Neural progenitor cell (in vitro differentiated cells): ENCODE data around the gene SYNDIG1. TPM values are rescaled to one million over a fixed set of nuclear protein-coding genes. Genes with fewer than 3 reads are reported as not detected.

Experiments
- DNase-seq: peaks from one replicate; pipeline ENCODE4 v3.0.0-alpha.2; 2016; ENCODE audit warnings: low spot score
- H2AFZ ChIP-seq: fragments of 200-600 bp; sonication (generic); replicated peaks from 2 replicates; pipeline ENCODE4 v1.6.1; 2016; ENCODE audit warnings: antibody characterized with exemption
- H3F3A ChIP-seq: fragments of 200-600 bp; sonication (generic); 2 replicates; pipeline ENCODE4 v1.6.1; 2016; ENCODE audit warnings: antibody characterized with exemption, low read depth
- H3K27ac ChIP-seq: fragments of 200-600 bp; sonication (generic); 2 replicates; pipeline ENCODE4 v1.5.1; 2016; ENCODE audit warnings: mild to moderate bottlenecking
- H3K27me3 ChIP-seq: fragments of 200-600 bp; sonication (generic); 2 replicates; pipeline ENCODE4 v1.6.1; 2016; ENCODE audit warnings: mild to moderate bottlenecking, moderate library complexity
- H3K36me3 ChIP-seq: fragments of 200-600 bp; sonication (generic); 2 replicates; pipeline ENCODE4 v1.5.1; 2016
- H3K4me1 ChIP-seq: fragments of 200-600 bp; sonication (generic); 2 replicates; pipeline ENCODE4 v1.6.1; 2016; ENCODE audit warnings: mixed run types
- H3K4me2 ChIP-seq: fragments of 200-600 bp; sonication (generic); 2 replicates; pipeline ENCODE4 v1.6.1; 2016
- H3K4me3 ChIP-seq: fragments of 200-600 bp; sonication (generic); 2 replicates; pipeline ENCODE4 v1.5.1; 2016
- H3K79me2 ChIP-seq: fragments of 200-600 bp; sonication (generic); 2 replicates; pipeline ENCODE4 v1.6.1; 2016; ENCODE audit warnings: low read depth
- H3K9ac ChIP-seq: fragments of 200-600 bp; sonication (generic); 2 replicates; pipeline ENCODE4 v1.6.1; 2016
- H3K9me3 ChIP-seq: fragments of 200-600 bp; sonication (generic); 2 replicates; pipeline ENCODE4 v1.5.1; 2016; ENCODE audit warnings: low read depth
- H4K20me1 ChIP-seq: fragments of 200-600 bp; sonication (generic); 2 replicates; pipeline ENCODE4 v1.6.1; 2016; ENCODE audit warnings: low read depth
- H3K27ac Mint-ChIP-seq: 3 replicates; pipeline ENCODE4 v1.8.0; 2021; ENCODE audit warnings: mixed read lengths
- H3K27me3 Mint-ChIP-seq: 2 replicates; pipeline ENCODE4 v1.8.0; 2022; ENCODE audit warnings: low read depth, mild to moderate bottlenecking, inconsistent platforms, moderate library complexity, mixed read lengths; ENCODE audit not compliant: insufficient read depth
- H3K36me3 Mint-ChIP-seq: 3 replicates; pipeline ENCODE4 v1.8.0; 2021; ENCODE audit warnings: mixed read lengths
- H3K4me1 Mint-ChIP-seq: 3 replicates; pipeline ENCODE4 v1.8.0; 2021; ENCODE audit warnings: mixed read lengths
- H3K4me3 Mint-ChIP-seq: 3 replicates; pipeline ENCODE4 v1.8.0; 2021; ENCODE audit warnings: mild to moderate bottlenecking, moderate library complexity, mixed read lengths
- H3K9me3 Mint-ChIP-seq: 3 replicates; pipeline ENCODE4 v1.8.0; 2020; ENCODE audit warnings: mixed read lengths
- CTCF ChIP-seq: fragments of 200-600 bp; sonication (generic); IDR thresholded peaks from 2 replicates; pipeline ENCODE4 v1.5.1; 2017; ENCODE audit warnings: antibody characterized with exemption, mild to moderate bottlenecking
- EZH2 ChIP-seq: fragments of 200-600 bp; sonication (generic); IDR thresholded peaks from 2 replicates; pipeline ENCODE4 v1.6.1; 2017; ENCODE audit warnings: antibody characterized with exemption, mild to moderate bottlenecking, moderate library complexity
- EZH2phosphoT487 ChIP-seq: fragments of 200-600 bp; sonication (generic); IDR thresholded peaks from 2 replicates; pipeline ENCODE4 v1.6.1; 2017; ENCODE audit warnings: antibody characterized with exemption
- total RNA-seq: library from RNA; depleted of rRNA; stranded (reverse); fragments of >200 nt; gene quantifications from 2 replicates; pipeline ENCODE4 v1.2.3, GENCODE V29; 2015; ENCODE audit warnings: low replicate concordance

The SYNDIG1 gene
- total RNA-seq, 1 donor from 2014 or later: 1.0 TPM

GRCh38 chr20:24574797-24575196 lies 105.4 kb downstream of the SYNDIG1 start:
- Mint-ChIP-seq H3K36me3 (no peaks in the 10 kb centered on the region), H3K9me3 (no peaks in the 10 kb centered on the region), H3K4me1 (peaks cover 8% of the 10 kb centered on the region), H3K4me3 (no peak overlapping the region), H3K27me3 (peaks cover 2% of the 10 kb centered on the region), H3K27ac (no peak overlapping the region)
- H3K27me3 ChIP-seq: no peaks in the 10 kb centered on the region
- no peaks in the 10 kb centered on the region for H3K79me2 ChIP-seq
- TF ChIP-seq EZH2 (no peak), CTCF (no peak), EZH2phosphoT487 (no peak)
- no peaks in the 10 kb centered on the region for H3K9me3 ChIP-seq
- no peaks in the 10 kb centered on the region for H3K36me3 ChIP-seq
- no peaks in the 10 kb centered on the region for H4K20me1 ChIP-seq
- H3F3A ChIP-seq: no peaks in the 10 kb centered on the region
- H3K4me2 ChIP-seq: no peak overlapping the region
- H3K4me1 ChIP-seq: no peaks in the 10 kb centered on the region
- H3K4me3 ChIP-seq: no peak overlapping the region
- H3K9ac ChIP-seq: no peak overlapping the region
- no peak overlapping the region for H3K27ac ChIP-seq
- DNase-seq: no peak
- no peak overlapping the region for H2AFZ ChIP-seq

- H3K27me3 Mint-ChIP-seq: peaks cover 2% of the 10 kb centered on the region
- H3K79me2 ChIP-seq: no peaks in the 10 kb centered on the region
- no peaks in the 10 kb centered on the region for H3K36me3 ChIP-seq
- no peaks in the 10 kb centered on the region for H3K36me3 Mint-ChIP-seq
- no peaks in the 10 kb centered on the region for H3K9me3 Mint-ChIP-seq
- H3K4me3 ChIP-seq: no peak overlapping the region
- no peaks in the 10 kb centered on the region for H3K27me3 ChIP-seq
- no peak for DNase-seq
- H3K4me1 Mint-ChIP-seq: peaks cover 8% of the 10 kb centered on the region
- no peaks in the 10 kb centered on the region for H4K20me1 ChIP-seq
- no peaks in the 10 kb centered on the region for H3K4me1 ChIP-seq
- H3F3A ChIP-seq: no peaks in the 10 kb centered on the region
- H3K4me3 Mint-ChIP-seq: no peak overlapping the region
- no peak overlapping the region for H3K27ac Mint-ChIP-seq
- H3K9ac ChIP-seq: no peak overlapping the region
- H3K9me3 ChIP-seq: no peaks in the 10 kb centered on the region
- no peak overlapping the region for H3K27ac ChIP-seq
- H3K4me2 ChIP-seq: no peak overlapping the region
- TF ChIP-seq EZH2 (no peak), CTCF (no peak), EZH2phosphoT487 (no peak)
- no peak overlapping the region for H2AFZ ChIP-seq
Observed at GRCh38 chr20:24575811-24576210, 106.4 kb downstream of the SYNDIG1 start.

GRCh38 chr20:24576447-24576846 lies 107.0 kb downstream of the SYNDIG1 start:
- peaks cover 8% of the 10 kb centered on the region for H3K4me1 Mint-ChIP-seq
- no peak for TF ChIP-seq EZH2phosphoT487
- no peak for TF ChIP-seq CTCF
- TF ChIP-seq EZH2: no peak
- no peaks in the 10 kb centered on the region for H3F3A ChIP-seq
- no peak overlapping the region for H3K9ac ChIP-seq
- DNase-seq: no peak
- no peaks in the 10 kb centered on the region for H3K36me3 ChIP-seq
- no peak overlapping the region for H3K27ac Mint-ChIP-seq
- H3K4me3 ChIP-seq: no peak overlapping the region
- no peaks in the 10 kb centered on the region for H3K9me3 ChIP-seq
- H3K4me1 ChIP-seq: no peaks in the 10 kb centered on the region
- H4K20me1 ChIP-seq: no peaks in the 10 kb centered on the region
- H2AFZ ChIP-seq: no peak overlapping the region
- H3K36me3 Mint-ChIP-seq: no peaks in the 10 kb centered on the region
- no peak overlapping the region for H3K4me2 ChIP-seq
- H3K79me2 ChIP-seq: no peaks in the 10 kb centered on the region
- no peaks in the 10 kb centered on the region for H3K27me3 ChIP-seq
- peaks cover 2% of the 10 kb centered on the region for H3K27me3 Mint-ChIP-seq
- no peaks in the 10 kb centered on the region for H3K9me3 Mint-ChIP-seq
- no peak overlapping the region for H3K4me3 Mint-ChIP-seq
- no peak overlapping the region for H3K27ac ChIP-seq
